Right kidney (tissue), 1 donor: Measurements from ENCODE around the gene MCF2L2.
"Not testable (repeated sequence)": the region's sequence is repeated elsewhere in the genome, so short reads cannot be mapped to it uniquely, and the experiment has no call there.

Source experiments
- DNase-seq: peaks from one replicate; pipeline ENCODE4 v3.0.0-alpha.2; 2016

MCF2L2 gene

GRCh38 chr3:183202004-183202722, 226.3 kb downstream of the MCF2L2 start:
- DNase-seq = no peak

GRCh38 chr3:183198939-183199338, 229.5 kb downstream of the MCF2L2 start:
- no peak for DNase-seq

- no peak for DNase-seq
These were observed 230.7 kb downstream of the MCF2L2 start for GRCh38 chr3:183197734-183198133.

DNA sequence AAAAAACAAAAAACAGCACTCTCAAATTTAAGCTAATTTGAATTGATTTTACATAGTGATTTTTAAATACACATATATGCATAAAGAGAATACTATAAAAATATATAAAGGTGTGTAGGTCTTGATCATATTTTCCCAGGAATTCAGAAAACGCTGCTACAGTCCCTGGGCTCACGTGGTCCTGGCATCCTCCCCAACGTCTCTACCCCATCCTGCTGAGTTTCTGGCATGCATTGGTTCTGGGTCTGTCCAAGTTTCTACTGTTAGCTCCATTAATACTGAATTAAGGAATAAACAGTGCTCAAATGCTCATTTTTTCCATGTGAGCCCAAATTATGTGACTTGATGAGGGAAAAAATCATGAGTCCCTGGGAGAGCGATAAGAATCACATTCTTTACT, 233.2 kb downstream of the MCF2L2 start:
- no peak for DNase-seq

DNA sequence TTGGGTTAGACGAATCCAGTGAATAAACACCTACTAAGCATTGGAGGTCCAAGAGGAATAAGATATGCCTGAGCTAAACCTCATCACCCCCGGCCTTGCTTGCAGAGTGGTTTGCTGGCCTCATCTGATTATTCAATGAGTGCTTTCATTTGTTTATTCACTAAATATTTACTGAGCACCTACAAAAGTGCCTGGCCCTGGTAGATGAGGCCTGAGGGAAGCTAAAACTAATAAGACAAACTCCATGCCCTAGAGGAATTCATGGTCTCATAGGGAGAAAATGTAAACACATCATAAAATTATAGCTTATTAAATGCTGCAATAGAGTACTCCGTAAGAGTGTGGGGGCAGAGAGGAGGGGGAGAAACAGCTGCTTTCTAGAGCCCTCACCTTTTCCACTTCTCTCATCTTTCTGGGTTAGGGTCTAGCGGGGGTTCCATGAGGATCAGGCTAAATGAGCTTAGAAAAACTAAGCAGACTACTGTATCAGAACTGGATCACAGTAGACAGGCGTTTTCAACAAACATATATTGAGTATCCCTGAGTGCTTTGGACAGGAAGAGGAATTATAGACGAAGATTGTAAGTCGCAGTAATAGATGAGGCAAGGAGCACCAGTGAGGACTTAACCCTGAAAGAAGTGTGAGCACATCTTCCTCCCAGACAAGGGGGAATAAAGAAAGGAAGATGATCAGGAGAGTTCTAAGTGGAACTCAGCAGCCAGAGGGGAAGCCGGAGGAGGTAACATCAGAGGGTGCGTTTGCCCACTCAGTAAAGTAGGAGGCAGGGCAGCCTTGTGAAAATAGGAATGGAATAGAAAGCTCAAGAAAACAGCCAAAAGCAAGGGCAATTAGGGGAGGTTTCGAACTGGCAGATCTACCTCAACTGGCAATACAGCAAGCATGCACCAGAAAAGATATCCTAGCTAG, 234.4 kb downstream of the MCF2L2 start:
- DNase-seq = no peak

DNA sequence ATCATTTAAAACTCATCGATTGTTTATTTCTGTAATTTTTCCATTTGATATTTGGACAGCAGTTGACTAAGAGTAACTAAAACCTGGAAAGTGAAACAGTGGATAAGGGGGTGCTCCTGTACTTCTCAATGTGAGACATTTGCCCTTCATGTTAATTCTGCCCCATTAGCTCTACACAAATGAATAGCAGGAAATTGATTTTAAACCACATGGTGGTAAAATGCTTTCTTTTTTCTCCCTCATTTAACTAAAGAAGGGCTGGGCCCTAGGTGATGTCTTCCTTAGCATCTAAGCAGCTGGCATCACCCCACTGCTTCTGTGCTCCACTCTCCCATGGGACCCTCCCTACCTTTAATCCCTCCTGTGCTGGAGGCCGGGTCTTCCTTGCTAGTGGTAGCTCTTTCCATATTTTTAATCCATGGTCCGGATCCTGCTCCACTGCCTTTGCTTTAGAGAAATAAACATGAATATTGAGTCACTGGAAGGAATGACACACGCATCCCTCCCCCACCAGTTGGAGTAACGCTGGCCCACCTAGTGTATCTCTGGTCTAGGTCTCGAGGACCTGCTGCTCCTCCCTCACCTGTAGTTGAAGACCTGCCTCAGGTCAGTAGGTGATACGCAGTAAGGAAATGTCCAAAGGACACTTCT, 235.6 kb downstream of the MCF2L2 start:
- DNase-seq = no peak

GRCh38 chr3:183189641-183190040, 238.8 kb downstream of the MCF2L2 start:
- no peak for DNase-seq

- no peak for DNase-seq
These were observed 239.4 kb downstream of the MCF2L2 start for GRCh38 chr3:183188895-183189462.

- no peak for DNase-seq
These were observed 242.7 kb downstream of the MCF2L2 start for GRCh38 chr3:183185696-183186095.

DNA sequence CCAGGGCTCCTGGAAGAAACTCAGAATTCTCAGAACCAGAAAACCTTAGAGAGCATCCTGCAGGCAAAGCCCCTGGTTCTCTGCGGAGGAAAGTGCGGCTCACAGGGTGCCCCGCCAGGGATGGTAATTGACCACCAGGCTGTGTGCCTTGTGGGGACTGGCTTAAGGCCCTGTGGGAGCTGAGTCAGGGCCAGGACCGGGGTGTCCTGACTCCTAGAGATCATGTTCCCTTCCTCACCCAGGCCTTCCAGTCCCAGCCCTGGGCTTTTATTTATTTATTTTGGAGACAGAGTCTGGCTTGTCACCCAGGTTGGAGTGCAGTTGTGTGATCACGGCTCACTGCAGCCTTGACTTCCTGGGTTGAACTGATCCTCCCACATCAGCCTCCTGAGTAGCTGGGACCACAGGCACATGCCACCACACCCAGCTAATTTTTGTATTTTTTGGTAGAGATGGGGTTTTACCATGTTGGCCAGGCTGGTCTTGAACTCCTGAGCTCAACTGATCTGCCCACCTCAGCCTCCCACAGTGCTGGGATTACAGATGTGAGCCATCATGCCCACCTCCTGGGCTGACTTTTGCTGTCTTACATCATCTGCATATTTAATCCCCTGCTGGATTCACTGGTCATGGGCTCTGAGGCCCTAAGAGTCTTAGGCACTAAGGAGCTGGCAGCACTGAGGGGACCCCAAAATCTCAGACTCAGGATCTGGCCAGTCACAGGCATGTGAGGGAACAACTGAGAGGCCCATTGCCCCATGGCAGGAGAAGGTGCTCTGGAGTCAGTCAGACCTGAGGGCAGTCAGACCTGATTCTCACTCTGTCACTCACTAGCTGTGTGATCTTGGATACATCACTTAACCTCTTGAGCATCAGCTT, 245.4 kb downstream of the MCF2L2 start:
- no peak for DNase-seq

DNA sequence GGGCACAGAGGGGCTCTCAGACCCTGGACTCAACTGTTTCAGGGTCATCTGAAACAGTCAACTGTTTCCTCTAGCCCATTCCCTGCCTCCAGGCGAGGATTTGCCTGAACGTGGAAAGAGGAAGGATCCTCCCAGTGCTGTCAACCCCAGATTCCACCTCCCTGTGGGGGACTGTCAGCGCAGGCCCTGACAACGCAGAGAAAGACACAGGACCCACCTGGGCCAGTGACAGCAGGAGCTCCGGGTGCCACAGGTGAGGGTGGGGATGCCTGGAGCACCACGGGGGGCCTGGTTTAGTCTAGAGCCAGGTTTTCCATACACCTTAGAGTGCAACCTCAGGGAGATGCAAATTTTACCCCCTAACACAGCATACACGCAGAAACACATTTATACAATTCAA, 246.3 kb downstream of the MCF2L2 start:
- no peak for DNase-seq

DNA sequence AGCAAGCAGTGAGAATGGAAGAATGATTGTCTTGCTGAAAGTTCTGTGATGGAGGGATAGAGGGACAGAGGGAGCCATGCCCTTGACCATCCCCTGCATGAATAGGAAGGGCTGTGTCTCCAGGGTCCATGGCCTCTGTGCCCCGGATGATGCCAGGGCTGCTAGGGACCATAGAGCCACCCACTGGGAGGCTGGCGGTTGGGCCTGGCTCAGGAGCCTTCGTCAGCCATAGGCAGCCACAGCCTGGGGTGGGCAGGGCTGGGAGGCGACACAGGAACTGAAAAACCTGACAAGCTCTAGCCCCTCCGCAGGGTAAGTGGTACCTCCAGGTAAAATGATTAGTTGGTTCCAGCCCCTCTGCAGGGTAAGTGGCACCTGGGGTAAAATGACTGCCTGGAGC, 246.8 kb downstream of the MCF2L2 start:
- DNase-seq = no peak

DNA sequence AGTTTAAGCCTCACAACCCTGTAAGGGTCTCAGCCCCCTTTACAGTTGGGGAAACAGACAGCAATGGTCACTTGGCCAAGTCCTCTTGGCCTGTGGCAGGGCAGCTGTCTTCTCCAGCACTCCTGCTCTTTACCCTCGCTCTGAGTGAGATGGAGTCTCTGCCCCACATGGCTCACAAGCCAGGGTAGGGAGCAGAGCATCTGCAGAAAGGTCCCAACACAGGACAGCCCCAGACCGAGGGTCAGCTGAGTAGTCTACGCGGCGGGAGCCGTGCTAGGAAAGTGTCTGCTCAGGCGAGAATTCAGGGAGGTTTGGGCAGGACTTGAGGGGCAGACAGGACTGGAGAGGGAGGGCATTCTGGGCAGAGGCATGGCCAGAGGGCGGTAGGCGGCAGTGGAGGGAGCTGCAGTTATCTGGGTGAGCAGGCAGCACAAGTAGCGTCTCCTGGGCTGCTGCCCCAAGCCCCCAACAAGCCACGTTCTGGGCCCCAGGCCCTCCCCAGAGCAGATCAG, 247.6 kb downstream of the MCF2L2 start:
- no peak for DNase-seq

GRCh38 chr3:183180110-183180783, 248.2 kb downstream of the MCF2L2 start:
- DNase-seq = peak; percentile 44

GRCh38 chr3:183179550-183179908, 248.9 kb downstream of the MCF2L2 start:
- not testable (repeated sequence) for DNase-seq

DNA sequence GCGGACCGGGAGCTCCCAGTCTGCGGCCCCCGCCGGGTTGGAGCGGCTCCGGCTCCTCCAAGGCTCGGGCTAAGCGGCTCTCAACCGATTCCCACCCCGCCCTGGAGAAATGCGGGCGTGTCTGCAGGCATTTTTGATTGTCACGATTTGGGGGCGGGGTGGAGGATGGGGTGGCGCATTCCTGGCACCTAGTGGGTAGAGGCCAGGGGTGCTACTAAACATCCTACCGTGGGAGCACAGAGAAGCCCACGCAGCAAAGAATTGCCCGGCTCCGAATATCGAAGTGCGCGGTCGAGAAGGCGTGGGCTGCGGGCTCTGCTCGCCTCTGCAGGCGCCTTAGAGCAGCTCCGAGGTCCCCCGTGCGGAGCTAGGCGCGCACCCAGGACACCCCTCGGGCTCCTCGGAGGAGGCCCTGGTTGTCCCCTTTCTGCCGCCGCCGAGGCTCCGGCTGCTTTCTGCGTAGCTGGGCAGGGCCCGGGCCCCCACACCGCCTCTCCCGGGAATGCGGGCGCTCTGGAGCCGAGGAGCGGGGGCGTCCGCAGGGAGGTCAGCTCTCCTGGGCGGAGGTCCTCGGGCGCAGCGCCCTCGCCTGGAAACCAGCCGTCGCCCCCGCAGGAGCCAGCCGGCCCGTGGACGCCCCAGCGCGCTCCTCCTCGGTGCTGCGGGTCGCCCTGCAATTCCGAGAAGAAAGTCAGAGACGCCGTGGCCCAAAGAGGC, 249.4 kb downstream of the MCF2L2 start:
- DNase-seq = peak; percentile 86

GRCh38 chr3:183178512-183178832, 249.9 kb downstream of the MCF2L2 start:
- no peak for DNase-seq

- DNase-seq = no peak
These were observed 256.3 kb downstream of the MCF2L2 start for GRCh38 chr3:183172051-183172639.

DNA sequence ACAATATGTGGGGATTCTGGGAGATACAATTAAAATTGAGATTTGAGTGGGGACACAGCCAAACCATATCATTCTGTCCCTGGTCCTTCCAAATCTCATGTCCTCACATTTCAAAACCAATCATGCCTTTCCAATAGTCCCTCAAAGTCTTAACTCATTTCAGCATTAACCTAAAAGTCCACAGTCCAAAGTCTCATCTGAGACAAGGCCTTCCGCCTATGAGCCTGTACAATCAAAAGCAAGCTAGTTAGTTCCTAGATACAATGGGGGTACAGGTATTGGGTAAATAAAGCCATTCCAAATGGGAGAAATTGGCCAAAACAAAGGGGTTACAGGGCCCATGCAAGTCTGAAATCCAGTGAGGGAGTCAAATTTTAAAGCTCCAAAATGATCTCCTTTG, 260.4 kb downstream of the MCF2L2 start:
- DNase-seq = not testable (repeated sequence)

GRCh38 chr3:183163563-183163962, 264.9 kb downstream of the MCF2L2 start:
- DNase-seq = no peak
